ENCODE data around the gene SIAH3.

SIAH3 gene

GRCh38 chr13:45861322-45861721 lies 9.8 kb upstream of the SIAH3 start:
- DNase-seq = no peak

- no peak for DNase-seq
Measured at GRCh38 chr13:45860240-45860639, 8.7 kb upstream of the SIAH3 start.

- DNase-seq = no peak
Measured at GRCh38 chr13:45859705-45860104, 8.2 kb upstream of the SIAH3 start.

GRCh38 chr13:45852494-45852893 lies 941 bp upstream of the SIAH3 start:
- DNase-seq = no peak

- no peak for DNase-seq
Measured at GRCh38 chr13:45851956-45852355, 403 bp upstream of the SIAH3 start.

GRCh38 chr13:45850027-45850613 lies 1.4 kb downstream of the SIAH3 start:
- no peak for DNase-seq

GRCh38 chr13:45849408-45849807 lies 2.1 kb downstream of the SIAH3 start:
- DNase-seq = no peak

GRCh38 chr13:45847554-45848224 lies 3.9 kb downstream of the SIAH3 start:
- peak; percentile 37 for DNase-seq

GRCh38 chr13:45846681-45847080 lies 4.9 kb downstream of the SIAH3 start:
- no peak for DNase-seq

- no peak for DNase-seq
Measured at GRCh38 chr13:45838171-45838745, 13.3 kb downstream of the SIAH3 start.

- DNase-seq = peak; percentile 44
Measured at GRCh38 chr13:45837111-45837510, 14.4 kb downstream of the SIAH3 start.

GRCh38 chr13:45834411-45834994 lies 17.1 kb downstream of the SIAH3 start:
- no peak for DNase-seq

GRCh38 chr13:45833663-45834375 lies 17.7 kb downstream of the SIAH3 start:
- DNase-seq = no peak

GRCh38 chr13:45833242-45833641 lies 18.3 kb downstream of the SIAH3 start:
- DNase-seq = no peak

GRCh38 chr13:45831851-45832250 lies 19.7 kb downstream of the SIAH3 start:
- DNase-seq = no peak

GRCh38 chr13:45830121-45830520 lies 21.4 kb downstream of the SIAH3 start:
- no peak for DNase-seq

- DNase-seq = peak; percentile 26
Measured at GRCh38 chr13:45828256-45828968, 23.1 kb downstream of the SIAH3 start.

- DNase-seq = no peak
Measured at GRCh38 chr13:45827318-45827717, 24.2 kb downstream of the SIAH3 start.

GRCh38 chr13:45826731-45827130 lies 24.8 kb downstream of the SIAH3 start:
- no peak for DNase-seq

GRCh38 chr13:45825387-45825650 lies 26.2 kb downstream of the SIAH3 start:
- no peak for DNase-seq

GRCh38 chr13:45823583-45823982 lies 28.0 kb downstream of the SIAH3 start:
- no peak for DNase-seq

GRCh38 chr13:45821811-45822210 lies 29.7 kb downstream of the SIAH3 start:
- no peak for DNase-seq

All from inflammatory macrophage treated with lipopolysaccharide for 4 hours (primary cell).